Endodermal cell (in vitro differentiated cells): Measurements from ENCODE around the gene NUDCD3. TPM values are rescaled to one million over a fixed set of nuclear protein-coding genes. Genes with fewer than 3 reads are reported as not detected.
A peak's percentile ranks its signal among the peaks of the same experiment; 100 is the strongest.

ENCODE experiments used
- DNase-seq: peaks from one replicate; pipeline ENCODE4 v3.0.0-alpha.2; 2017
- H3K27ac ChIP-seq: 2 replicates; pipeline ENCODE4 v1.5.1; 2013; ENCODE audit warnings: mild to moderate bottlenecking, low read depth, low read length, moderate library complexity
- H3K27me3 ChIP-seq: 2 replicates; pipeline ENCODE4 v1.6.1; 2013; ENCODE audit warnings: mild to moderate bottlenecking, low read length, moderate library complexity; ENCODE audit not compliant: insufficient read depth, control insufficient read depth, poor library complexity, severe bottlenecking
- H3K36me3 ChIP-seq: 2 replicates; pipeline ENCODE4 v1.7.0; 2013; ENCODE audit warnings: mild to moderate bottlenecking, low read length, moderate library complexity; ENCODE audit not compliant: control insufficient read depth, insufficient read depth
- H3K4me1 ChIP-seq: one replicate; pipeline ENCODE4 v1.7.0; 2013; ENCODE audit warnings: low read length; ENCODE audit not compliant: control insufficient read depth, insufficient read depth
- H3K4me3 ChIP-seq: 2 replicates; pipeline ENCODE4 v1.5.1; 2013; ENCODE audit warnings: mild to moderate bottlenecking, low read length, moderate library complexity
- H3K9ac ChIP-seq: 2 replicates; pipeline ENCODE4 v1.6.1; 2013; ENCODE audit warnings: mild to moderate bottlenecking, low read length, moderate library complexity; ENCODE audit not compliant: poor library complexity, severe bottlenecking; ENCODE audit errors: extremely low read depth
- H3K9me3 ChIP-seq: 2 replicates; pipeline ENCODE4 v1.6.1; 2013; ENCODE audit warnings: mild to moderate bottlenecking, low read length, moderate library complexity; ENCODE audit not compliant: control insufficient read depth
- H3K27ac Mint-ChIP-seq: 2 replicates; pipeline ENCODE4 v1.8.0; 2020; ENCODE audit warnings: mixed read lengths
- H3K27me3 Mint-ChIP-seq: 2 replicates; pipeline ENCODE4 v1.8.0; 2021; ENCODE audit warnings: mild to moderate bottlenecking, mixed read lengths; ENCODE audit not compliant: insufficient read depth
- H3K36me3 Mint-ChIP-seq: 2 replicates; pipeline ENCODE4 v1.8.0; 2020; ENCODE audit warnings: low read depth, mixed read lengths
- H3K4me1 Mint-ChIP-seq: 2 replicates; pipeline ENCODE4 v1.8.0; 2020; ENCODE audit warnings: mixed read lengths
- H3K4me3 Mint-ChIP-seq: 2 replicates; pipeline ENCODE4 v1.8.0; 2020; ENCODE audit warnings: mild to moderate bottlenecking, moderate library complexity, mixed read lengths
- H3K9me3 Mint-ChIP-seq: 2 replicates; pipeline ENCODE4 v1.8.0; 2020; ENCODE audit warnings: mild to moderate bottlenecking, mixed read lengths
- WGBS, 2 experiments: methylation state at CpG; one replicate each; pipeline versions ENCODE4 v1.1.5 to v1.1.7; 2013; ENCODE audit warnings: missing lambda C conversion rate in 2 of 2, mixed read lengths in 1 of 2; ENCODE audit not compliant: insufficient coverage in 1 of 2, insufficient read length in 1 of 2; 5-methylcytosine and 5-hydroxymethylcytosine counted together
- total RNA-seq, 2 donors: library from RNA; stranded (reverse); fragmentation: NEBNext Ultra II Directional in 1 of 2; extraction: Animal tissue kit (Norgen Biotek cat#: 25700) in 1 of 2; gene quantifications; 2 replicates in 1 of 2; 3 replicates in 1 of 2; pipeline ENCODE4 v1.2.1, GENCODE V29; 2021
- TF ChIP-seq, protein P1 (sequence below): fragments of 200-600 bp; sonication (generic); conservative IDR thresholded peaks from 2 replicates; pipeline ENCODE4 v1.5.0; 2021; ENCODE audit warnings: antibody characterized with exemption, mild to moderate bottlenecking

The NUDCD3 gene
- total RNA-seq, 2 donors from 2014 or later = 80.8 to 116 TPM

DNA sequence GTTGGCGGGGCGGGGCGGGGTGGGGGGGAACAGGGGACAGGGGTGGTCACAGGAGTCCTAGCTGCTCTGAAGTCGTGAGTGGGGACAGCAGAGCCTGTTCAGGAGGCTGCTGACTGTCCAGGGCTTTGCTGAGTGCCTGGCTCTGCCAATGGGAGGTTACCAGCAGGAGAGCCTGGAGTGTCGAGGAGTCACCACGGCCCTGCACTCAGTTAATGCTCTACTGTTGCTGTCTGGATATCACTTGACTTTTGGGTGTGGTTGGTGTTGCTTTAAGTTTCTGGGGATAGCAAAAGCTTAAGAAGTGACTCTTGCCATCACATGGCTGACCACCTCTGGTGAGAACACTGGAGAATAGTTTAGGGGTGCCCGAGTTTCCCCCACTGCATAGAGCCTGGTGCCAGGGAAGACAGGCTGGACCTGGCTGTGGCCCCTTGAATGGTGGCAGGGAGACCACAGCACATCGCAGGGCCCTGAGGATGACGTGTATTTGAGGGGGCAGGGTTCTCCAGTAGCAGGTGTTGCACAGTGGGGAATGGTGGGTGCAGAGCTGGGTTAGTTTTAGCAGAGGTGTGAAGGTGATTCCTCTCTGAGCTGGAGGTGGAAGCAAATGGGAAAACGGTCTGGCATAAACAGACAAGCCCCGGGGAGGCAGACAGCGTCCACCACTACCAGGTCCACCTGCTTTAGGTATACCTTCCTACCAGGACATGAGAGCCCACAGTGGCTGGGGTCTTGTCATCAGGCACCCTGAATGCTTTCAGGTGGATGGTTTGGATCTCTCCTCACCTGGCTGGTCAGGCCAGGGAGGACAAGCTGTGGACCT is 110.9 kb downstream of the NUDCD3 start:
- Mint-ChIP-seq H3K36me3 (peaks cover 8% of the 10 kb centered on the region), H3K9me3 (no peaks in the 10 kb centered on the region), H3K4me3 (no peak overlapping the region), H3K27ac (no peak overlapping the region), H3K4me1 (peaks cover 5% of the 10 kb centered on the region), H3K27me3 (peaks cover 14% of the 10 kb centered on the region)
- Histone ChIP-seq H3K9ac (no peak overlapping the region), H3K36me3 (peaks cover 22% of the 10 kb centered on the region), H3K9me3 (no peaks in the 10 kb centered on the region), H3K27ac (no peak overlapping the region), H3K4me3 (no peak overlapping the region), H3K4me1 (no peaks in the 10 kb centered on the region), H3K27me3 (no peaks in the 10 kb centered on the region)
- TF ChIP-seq, protein P1, sequence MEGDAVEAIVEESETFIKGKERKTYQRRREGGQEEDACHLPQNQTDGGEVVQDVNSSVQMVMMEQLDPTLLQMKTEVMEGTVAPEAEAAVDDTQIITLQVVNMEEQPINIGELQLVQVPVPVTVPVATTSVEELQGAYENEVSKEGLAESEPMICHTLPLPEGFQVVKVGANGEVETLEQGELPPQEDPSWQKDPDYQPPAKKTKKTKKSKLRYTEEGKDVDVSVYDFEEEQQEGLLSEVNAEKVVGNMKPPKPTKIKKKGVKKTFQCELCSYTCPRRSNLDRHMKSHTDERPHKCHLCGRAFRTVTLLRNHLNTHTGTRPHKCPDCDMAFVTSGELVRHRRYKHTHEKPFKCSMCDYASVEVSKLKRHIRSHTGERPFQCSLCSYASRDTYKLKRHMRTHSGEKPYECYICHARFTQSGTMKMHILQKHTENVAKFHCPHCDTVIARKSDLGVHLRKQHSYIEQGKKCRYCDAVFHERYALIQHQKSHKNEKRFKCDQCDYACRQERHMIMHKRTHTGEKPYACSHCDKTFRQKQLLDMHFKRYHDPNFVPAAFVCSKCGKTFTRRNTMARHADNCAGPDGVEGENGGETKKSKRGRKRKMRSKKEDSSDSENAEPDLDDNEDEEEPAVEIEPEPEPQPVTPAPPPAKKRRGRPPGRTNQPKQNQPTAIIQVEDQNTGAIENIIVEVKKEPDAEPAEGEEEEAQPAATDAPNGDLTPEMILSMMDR = no peak
- DNase-seq = peak; percentile 50
- 86 to 93% methylated on average over 4 to 12 of the region's 12 CpGs for WGBS, 2 experiments

DNA sequence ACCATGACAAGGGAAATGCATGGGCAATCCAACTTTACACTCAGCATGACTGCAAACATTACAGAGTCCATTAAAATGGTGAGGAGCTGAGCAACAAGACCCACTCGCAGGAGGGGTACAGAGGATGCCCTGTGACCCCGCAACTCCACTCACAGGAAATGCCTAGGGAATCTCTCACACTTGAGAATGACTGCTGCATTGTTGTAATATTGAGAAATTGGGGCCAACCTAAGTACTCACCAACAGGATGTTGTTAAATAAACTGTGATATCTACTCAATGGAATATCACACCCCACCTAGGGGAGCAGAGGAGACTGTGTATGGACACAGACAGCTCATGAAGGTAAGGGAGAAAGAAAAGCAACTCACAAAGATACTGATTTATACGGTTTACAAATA is 111.7 kb downstream of the NUDCD3 start:
- no peaks in the 10 kb centered on the region for H3K9me3 Mint-ChIP-seq
- no peak for DNase-seq
- H3K27ac Mint-ChIP-seq = peak overlapping the region; percentile 39
- Histone ChIP-seq H3K9ac (no peak overlapping the region), H3K36me3 (peaks cover 14% of the 10 kb centered on the region), H3K9me3 (no peaks in the 10 kb centered on the region), H3K27me3 (no peaks in the 10 kb centered on the region), H3K27ac (no peak overlapping the region), H3K4me1 (no peaks in the 10 kb centered on the region), H3K4me3 (no peak overlapping the region)
- H3K36me3 Mint-ChIP-seq = peaks cover 1% of the 10 kb centered on the region
- peaks cover 14% of the 10 kb centered on the region for H3K27me3 Mint-ChIP-seq
- H3K4me1 Mint-ChIP-seq = peaks cover 5% of the 10 kb centered on the region
- H3K4me3 Mint-ChIP-seq = no peak overlapping the region
- TF ChIP-seq, protein P1 = no peak
- 90 to 96% methylated on average over 3 of the region's 3 CpGs for WGBS, 2 experiments

DNA sequence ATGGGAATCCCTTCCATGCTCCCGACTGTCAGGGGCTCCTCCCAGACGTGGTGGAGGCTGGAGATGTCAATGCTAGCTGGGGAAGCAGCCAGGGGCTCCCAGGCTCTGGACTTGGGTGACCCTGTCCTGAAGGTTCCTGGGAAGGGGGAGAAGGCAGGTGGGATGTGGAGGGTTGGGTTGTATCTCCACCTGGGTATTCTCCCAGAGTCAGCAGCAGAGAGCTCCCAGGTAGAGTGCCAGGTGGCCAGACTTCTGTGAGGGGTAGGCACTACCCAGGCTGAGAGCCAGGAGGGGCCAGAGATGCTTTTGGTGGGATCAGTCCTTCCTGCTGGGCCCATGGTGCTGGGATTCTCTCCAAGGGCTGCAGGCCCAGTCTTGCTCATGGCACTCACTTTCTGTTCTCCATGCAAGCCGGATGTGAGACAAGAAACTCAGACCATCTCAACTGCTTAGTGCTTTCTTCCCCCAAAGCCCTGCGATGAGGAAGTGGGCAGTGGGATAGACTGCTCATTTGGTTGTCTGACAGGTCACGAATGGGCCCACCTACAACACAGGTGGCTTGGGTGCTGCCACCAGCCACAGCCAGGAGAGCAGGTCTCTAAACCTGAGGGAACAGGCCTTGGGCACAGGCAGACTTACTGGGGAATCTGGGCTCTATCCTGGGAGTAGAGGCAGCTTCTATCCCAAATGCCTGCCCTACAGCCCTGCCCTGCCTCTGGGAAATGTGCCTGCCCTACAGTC is 112.6 kb downstream of the NUDCD3 start:
- Histone ChIP-seq H3K4me1 (no peaks in the 10 kb centered on the region), H3K9me3 (no peaks in the 10 kb centered on the region), H3K27me3 (no peaks in the 10 kb centered on the region), H3K27ac (no peak overlapping the region), H3K36me3 (peaks cover 7% of the 10 kb centered on the region), H3K9ac (no peak overlapping the region), H3K4me3 (no peak overlapping the region)
- H3K9me3 Mint-ChIP-seq = no peaks in the 10 kb centered on the region
- no peaks in the 10 kb centered on the region for H3K36me3 Mint-ChIP-seq
- H3K27me3 Mint-ChIP-seq = peaks cover 14% of the 10 kb centered on the region
- TF ChIP-seq, protein P1 = peak; percentile 24
- 88 to 100% methylated on average over 2 to 5 of the region's 5 CpGs for WGBS, 2 experiments
- DNase-seq = peak; percentile 51
- H3K4me3 Mint-ChIP-seq = no peak overlapping the region
- H3K27ac Mint-ChIP-seq = no peak overlapping the region
- peaks cover 5% of the 10 kb centered on the region for H3K4me1 Mint-ChIP-seq
